GM12872 (cell line): ENCODE measurements around the gene SLC9C1.

Source experiments
- TF ChIP-seq, protein P1 (sequence below): IDR thresholded peaks from 3 replicates; pipeline ENCODE4 v1.5.1; 2011; ENCODE audit warnings: low read depth, mild to moderate bottlenecking, low read length, moderate library complexity; ENCODE audit not compliant: insufficient read depth

The SLC9C1 gene

DNA sequence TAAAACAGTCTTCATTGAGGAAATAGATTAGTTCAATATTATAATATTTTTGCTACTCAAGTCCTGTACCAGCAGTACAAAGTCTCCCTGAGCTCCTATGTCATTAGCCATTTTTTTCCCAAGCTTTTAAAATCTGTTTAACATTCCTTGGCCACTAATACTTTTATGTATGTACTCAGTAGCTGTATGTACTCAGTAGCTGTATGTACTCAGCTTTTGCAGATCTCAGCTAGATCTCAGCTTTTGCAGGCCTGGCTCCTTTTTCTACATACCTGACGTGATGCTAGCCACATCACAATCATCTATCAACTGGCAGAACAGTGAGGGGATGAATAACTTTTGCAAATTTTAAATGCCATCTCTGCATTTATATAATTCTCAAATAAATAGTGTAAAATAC lies 13.8 kb downstream of the SLC9C1 start:
- TF ChIP-seq, protein P1, sequence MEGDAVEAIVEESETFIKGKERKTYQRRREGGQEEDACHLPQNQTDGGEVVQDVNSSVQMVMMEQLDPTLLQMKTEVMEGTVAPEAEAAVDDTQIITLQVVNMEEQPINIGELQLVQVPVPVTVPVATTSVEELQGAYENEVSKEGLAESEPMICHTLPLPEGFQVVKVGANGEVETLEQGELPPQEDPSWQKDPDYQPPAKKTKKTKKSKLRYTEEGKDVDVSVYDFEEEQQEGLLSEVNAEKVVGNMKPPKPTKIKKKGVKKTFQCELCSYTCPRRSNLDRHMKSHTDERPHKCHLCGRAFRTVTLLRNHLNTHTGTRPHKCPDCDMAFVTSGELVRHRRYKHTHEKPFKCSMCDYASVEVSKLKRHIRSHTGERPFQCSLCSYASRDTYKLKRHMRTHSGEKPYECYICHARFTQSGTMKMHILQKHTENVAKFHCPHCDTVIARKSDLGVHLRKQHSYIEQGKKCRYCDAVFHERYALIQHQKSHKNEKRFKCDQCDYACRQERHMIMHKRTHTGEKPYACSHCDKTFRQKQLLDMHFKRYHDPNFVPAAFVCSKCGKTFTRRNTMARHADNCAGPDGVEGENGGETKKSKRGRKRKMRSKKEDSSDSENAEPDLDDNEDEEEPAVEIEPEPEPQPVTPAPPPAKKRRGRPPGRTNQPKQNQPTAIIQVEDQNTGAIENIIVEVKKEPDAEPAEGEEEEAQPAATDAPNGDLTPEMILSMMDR: no peak

DNA sequence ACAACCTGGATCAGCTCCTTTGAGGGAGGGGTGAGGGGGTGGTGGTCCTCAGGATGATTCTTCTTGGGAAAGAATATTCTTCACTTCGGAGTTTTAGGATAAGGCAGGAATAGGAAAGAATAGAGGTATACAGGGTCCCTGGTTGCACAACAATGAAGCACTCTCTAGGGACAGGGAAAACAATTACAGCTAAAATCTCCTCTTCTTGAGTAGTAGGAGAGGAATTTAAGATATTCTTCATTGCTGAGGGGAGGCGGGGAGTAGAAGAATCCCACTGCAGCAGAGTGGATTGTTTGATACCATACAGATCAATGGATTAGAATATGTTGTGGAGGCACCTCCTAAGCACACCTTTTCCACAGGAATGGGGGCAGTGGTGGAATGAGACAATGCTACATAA lies 20.5 kb downstream of the SLC9C1 start:
- TF ChIP-seq, protein P1: no peak

DNA sequence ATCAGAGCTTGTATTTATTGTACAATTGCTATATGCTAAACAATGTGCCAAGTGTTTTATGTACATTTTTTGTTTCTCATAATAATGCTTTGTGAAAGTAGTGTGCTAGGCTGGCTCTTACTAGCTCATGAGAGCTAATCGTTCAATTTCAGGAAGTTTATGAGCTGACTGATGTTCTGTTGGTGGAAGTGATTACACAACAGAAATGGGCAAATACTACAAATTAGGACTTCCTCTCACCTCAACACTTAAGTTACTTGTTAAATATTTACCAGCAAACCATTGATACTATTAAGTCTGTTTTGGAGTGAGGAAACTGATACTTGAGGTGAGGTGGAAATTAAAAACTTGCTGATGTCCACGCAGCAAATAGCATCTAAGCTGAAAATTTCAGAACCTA lies 32.3 kb downstream of the SLC9C1 start:
- TF ChIP-seq, protein P1: no peak

DNA sequence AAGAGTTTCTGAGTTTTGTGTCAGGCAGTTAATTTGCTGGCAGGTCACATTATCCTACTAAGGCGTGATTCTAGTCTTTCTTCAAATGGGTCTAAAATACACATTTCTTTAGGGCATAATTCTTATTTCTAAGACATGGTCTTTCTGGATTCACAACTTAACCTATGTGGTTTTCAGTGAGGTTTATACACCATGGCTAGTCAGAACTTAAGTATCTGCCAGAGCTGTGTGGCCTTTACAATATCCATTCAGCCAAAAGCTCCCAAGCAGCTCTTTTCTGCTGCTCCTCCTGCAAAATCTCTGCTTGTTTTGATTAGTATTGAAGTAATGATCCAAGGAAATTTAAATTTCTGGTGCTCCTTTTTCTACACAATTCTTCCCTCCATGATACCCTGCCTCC lies 33.5 kb downstream of the SLC9C1 start:
- TF ChIP-seq, protein P1: no peak

DNA sequence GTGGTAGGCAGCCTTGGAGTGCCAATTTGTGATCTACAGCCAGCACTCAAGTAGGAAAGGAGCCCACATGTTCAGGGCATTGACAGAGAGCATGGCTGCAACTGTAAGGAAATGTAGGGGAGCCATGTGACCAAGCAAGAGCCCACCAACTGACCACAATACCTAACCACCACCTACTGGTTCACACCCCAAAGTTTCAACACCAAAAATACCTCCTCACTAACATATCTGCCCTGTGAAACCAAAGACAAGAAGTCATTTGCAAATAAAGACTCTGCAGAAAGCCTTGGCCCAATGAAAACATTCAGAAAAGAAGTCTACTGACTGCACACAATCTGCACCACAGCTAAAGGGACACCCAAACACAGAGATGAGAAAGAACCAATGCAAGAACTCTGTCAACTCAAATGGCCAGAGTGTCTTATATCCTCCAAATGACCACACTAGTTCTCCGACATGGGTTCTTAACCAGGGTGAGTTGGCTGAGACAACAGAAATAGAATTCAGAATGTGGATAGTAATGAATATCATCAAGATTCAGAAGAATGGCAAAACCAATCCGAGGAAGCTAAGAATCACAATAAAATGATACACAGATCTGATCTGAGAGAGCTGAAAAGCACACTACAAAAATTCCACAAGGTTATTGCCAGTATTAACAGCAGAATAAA lies 40.6 kb downstream of the SLC9C1 start:
- TF ChIP-seq, protein P1: no peak

DNA sequence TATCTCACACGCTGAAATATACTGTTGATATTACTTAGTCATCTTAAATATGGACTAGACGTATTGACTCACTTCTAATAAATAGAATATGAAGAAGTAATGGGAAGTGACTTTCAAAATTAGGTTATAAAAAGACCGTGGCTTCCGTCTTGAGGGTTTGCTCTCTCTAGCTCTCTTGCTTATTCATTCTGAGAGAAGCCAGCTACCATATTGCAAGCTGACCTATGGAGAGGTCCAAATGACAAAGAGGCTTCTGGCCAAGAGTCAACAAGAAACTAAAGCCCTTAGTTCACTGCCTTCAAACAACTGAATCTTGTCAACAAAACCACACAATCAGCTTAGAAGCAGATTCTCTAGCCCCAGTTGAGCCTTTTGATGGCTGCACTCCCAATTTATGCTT lies 46.1 kb downstream of the SLC9C1 start:
- TF ChIP-seq, protein P1: no peak

DNA sequence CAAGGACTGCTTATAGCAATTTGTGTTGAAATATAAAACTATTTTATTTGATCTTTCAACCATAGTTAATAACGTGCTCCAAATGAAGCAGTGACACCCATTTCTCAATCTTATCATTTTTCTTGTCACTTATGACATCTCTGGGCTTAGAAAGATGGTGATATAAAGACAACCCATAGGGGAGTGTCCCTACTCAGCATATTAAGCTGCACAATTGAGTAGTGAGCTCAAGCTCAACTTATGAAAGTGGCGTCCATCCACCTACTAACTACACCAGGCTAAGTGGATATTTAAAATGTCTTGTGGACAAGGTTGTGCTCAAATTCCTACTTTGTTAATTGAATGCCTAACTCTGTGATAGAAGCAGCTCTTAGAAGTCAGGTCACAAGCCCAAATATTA lies 46.7 kb downstream of the SLC9C1 start:
- TF ChIP-seq, protein P1: no peak
